Liver (tissue), 9 donors: Measurements from ENCODE around the gene CD247. TPM values are rescaled to one million over a fixed set of nuclear protein-coding genes. Genes with fewer than 3 reads are reported as not detected.

ENCODE experiments used
- DNase-seq: peaks from one replicate; pipeline ENCODE4 v3.0.0-alpha.2; 2017; ENCODE audit warnings: low spot score
- H3K27ac ChIP-seq, 2 donors: one replicate each; pipeline ENCODE4 v1.7.0; 2013; ENCODE audit warnings: inconsistent platforms in 2 of 2, low read length in 2 of 2, control low read depth in 1 of 2, low read depth in 1 of 2, mild to moderate bottlenecking in 1 of 2
- H3K27me3 ChIP-seq, 4 donors: one replicate each; pipeline versions ENCODE4 v1.6.1 to v1.7.0; 2013; ENCODE audit warnings: low read length in 3 of 4, inconsistent platforms in 1 of 4, mild to moderate bottlenecking in 1 of 4, moderate library complexity in 1 of 4; ENCODE audit not compliant: control insufficient read depth in 4 of 4, insufficient read depth in 4 of 4
- H3K36me3 ChIP-seq, 4 donors: one replicate each; pipeline versions ENCODE4 v1.6.1 to v1.7.0; 2013; ENCODE audit warnings: low read length in 3 of 4, mild to moderate bottlenecking in 3 of 4, low read depth in 1 of 4, moderate library complexity in 1 of 4; ENCODE audit not compliant: control insufficient read depth in 4 of 4, insufficient read depth in 3 of 4
- H3K4me1 ChIP-seq, 4 donors: one replicate each; pipeline versions ENCODE4 v1.6.1 to v1.7.0; 2013; ENCODE audit warnings: low read length in 3 of 4, mild to moderate bottlenecking in 3 of 4, moderate library complexity in 1 of 4; ENCODE audit not compliant: control insufficient read depth in 4 of 4, insufficient read depth in 4 of 4
- H3K4me3 ChIP-seq, 3 donors: one replicate each; pipeline versions ENCODE4 v1.6.1 to v1.7.0; 2013; ENCODE audit warnings: low read length in 3 of 3, control low read depth in 1 of 3, low read depth in 1 of 3, mild to moderate bottlenecking in 1 of 3
- H3K9ac ChIP-seq, 2 donors: one replicate each; pipeline ENCODE4 v1.7.0; 2013; ENCODE audit warnings: low read length in 2 of 2, mild to moderate bottlenecking in 2 of 2, moderate library complexity in 2 of 2, control low read depth in 1 of 2, low read depth in 1 of 2
- H3K9me3 ChIP-seq, 4 donors: one replicate each; pipeline versions ENCODE4 v1.6.1 to v1.7.0; 2013; ENCODE audit warnings: low read length in 3 of 4; ENCODE audit not compliant: control insufficient read depth in 4 of 4
- ATF3 ChIP-seq: IDR thresholded peaks from 2 replicates; pipeline ENCODE4 v1.6.1; 2016; ENCODE audit warnings: antibody characterized with exemption
- CTCF ChIP-seq: fragments of 150-350 bp; IDR thresholded peaks from 2 replicates; pipeline ENCODE4 v1.5.1; 2017; ENCODE audit warnings: improper control_type of control experiment, low read depth, low read length; ENCODE audit not compliant: missing input control
- EGR1 ChIP-seq, 2 donors: IDR thresholded peaks; 2 replicates each; pipeline ENCODE4 v1.6.1; 2016 to 2018; ENCODE audit warnings: antibody characterized with exemption in 2 of 2, low read depth in 2 of 2
- FOXA1 ChIP-seq: IDR thresholded peaks from 2 replicates; pipeline ENCODE4 v1.6.1; 2016; ENCODE audit warnings: antibody characterized with exemption
- FOXA2 ChIP-seq: IDR thresholded peaks from 2 replicates; pipeline ENCODE4 v1.6.1; 2016; ENCODE audit warnings: antibody characterized with exemption
- GABPA ChIP-seq, 2 donors: IDR thresholded peaks in 1 of 2; conservative IDR thresholded peaks in 1 of 2; 2 replicates each; pipeline ENCODE4 v1.6.1; 2016; ENCODE audit warnings: antibody characterized with exemption in 2 of 2, mild to moderate bottlenecking in 1 of 2, moderate library complexity in 1 of 2
- HNF4A ChIP-seq, 2 donors: conservative IDR thresholded peaks; 2 replicates each; pipeline ENCODE4 v1.6.1; 2016; ENCODE audit warnings: antibody characterized with exemption in 2 of 2, mild to moderate bottlenecking in 2 of 2
- HNF4G ChIP-seq: IDR thresholded peaks from 2 replicates; pipeline ENCODE4 v1.6.1; 2016; ENCODE audit warnings: antibody characterized with exemption
- JUND ChIP-seq, 2 donors: IDR thresholded peaks; 2 replicates each; pipeline ENCODE4 v1.6.1; 2016; ENCODE audit warnings: antibody characterized with exemption in 2 of 2
- NR2F2 ChIP-seq: IDR thresholded peaks from 2 replicates; pipeline ENCODE4 v1.6.1; 2016; ENCODE audit warnings: antibody characterized with exemption
- RXRA ChIP-seq, 2 donors: IDR thresholded peaks; 2 replicates each; pipeline ENCODE4 v1.6.1; 2017 to 2018; ENCODE audit warnings: antibody characterized with exemption in 2 of 2, mild to moderate bottlenecking in 1 of 2
- SP1 ChIP-seq: IDR thresholded peaks from 2 replicates; pipeline ENCODE4 v1.6.1; 2018; ENCODE audit warnings: antibody characterized with exemption, mild to moderate bottlenecking
- TAF1 ChIP-seq: conservative IDR thresholded peaks from 2 replicates; pipeline ENCODE4 v1.6.1; 2016; ENCODE audit warnings: antibody characterized with exemption, mild to moderate bottlenecking
- WGBS: extraction: QIAGEN DNeasy Blood & Tissue Kit; methylation state at CpG from one replicate; pipeline ENCODE4 v1.1.7; 2013; 5-methylcytosine and 5-hydroxymethylcytosine counted together
- polyA plus RNA-seq, 2 donors: library from polyadenylated mRNA; stranded (reverse) in 1 of 2; unstranded in 1 of 2; fragments of 200-250 nt in 1 of 2; fragments of >200 nt in 1 of 2; fragmentation: Nextera tagmentation in 1 of 2; extraction: Ambion mirVana in 1 of 2; gene quantifications; one replicate each; pipeline versions ENCODE4 v1.2.1 to v1.2.3, GENCODE V29; 2013 to 2015
- total RNA-seq, 2 donors: library from RNA; depleted of rRNA; stranded (reverse); fragments of >200 nt; gene quantifications; one replicate each; pipeline ENCODE4 v1.2.3, GENCODE V29; 2014
- TF ChIP-seq, protein P1 (sequence below): IDR thresholded peaks from 2 replicates; pipeline ENCODE4 v1.6.1; 2016; ENCODE audit warnings: antibody characterized with exemption
- TF ChIP-seq, protein P2 (sequence below): IDR thresholded peaks from 2 replicates; pipeline ENCODE4 v1.6.1; 2016; ENCODE audit warnings: antibody characterized with exemption
- donor health status: healthy.
- donor health status: healthy.
- donor health status: healthy.
- donor health status: healthy.
- donor health status: healthy.

Gene CD247
- total and polyA plus RNA-seq, 4 donors = 0.61 to 2.2 (median 1.6) TPM

DNA sequence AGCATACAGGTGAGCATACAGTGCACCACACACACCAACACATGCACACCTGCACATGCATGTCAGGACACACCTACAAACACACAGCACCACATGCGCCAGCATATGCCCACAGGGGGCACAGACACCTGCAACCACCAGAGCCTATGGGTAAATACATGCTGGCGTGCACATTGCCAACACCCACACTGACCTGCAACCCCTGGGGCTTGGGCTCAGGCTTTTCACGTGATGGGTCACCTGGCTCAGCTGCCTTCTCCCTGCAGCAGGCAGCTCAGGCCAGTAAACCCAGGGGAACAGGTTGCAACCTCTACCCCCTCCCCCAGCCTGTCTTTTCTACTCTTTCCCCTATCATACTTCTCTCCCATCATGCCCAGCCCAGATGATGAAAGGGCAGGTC, 8.1 kb downstream of the CD247 start:
- Histone ChIP-seq H3K4me3 (no peak overlapping the region), H3K9me3 (no peaks in the 10 kb centered on the region), H3K9ac (no peak overlapping the region), H3K27ac (no peak overlapping the region), H3K27me3 (no peaks in the 10 kb centered on the region), H3K4me1 (no peaks in the 10 kb centered on the region), H3K36me3 (no peaks in the 10 kb centered on the region)
- no peak for DNase-seq
- TF ChIP-seq SP1 (no peak), HNF4G (no peak), RXRA (IDR thresholded peaks at IDR 0.05) (no peak), FOXA2 (no peak), NR2F2 (no peak), GABPA (IDR thresholded peaks at IDR 0.05 in 1 of 2, conservative IDR thresholded peaks at IDR 0.05 in 1 of 2) (no peak), ATF3 (no peak), JUND (IDR thresholded peaks at IDR 0.05) (no peak), EGR1 (IDR thresholded peaks at IDR 0.05; ENCODE audit: low read depth in 2 of 2) (no peak), HNF4A (conservative IDR thresholded peaks at IDR 0.05) (no peak), TAF1 (no peak), CTCF (no peak)
- TF ChIP-seq, protein P1, sequence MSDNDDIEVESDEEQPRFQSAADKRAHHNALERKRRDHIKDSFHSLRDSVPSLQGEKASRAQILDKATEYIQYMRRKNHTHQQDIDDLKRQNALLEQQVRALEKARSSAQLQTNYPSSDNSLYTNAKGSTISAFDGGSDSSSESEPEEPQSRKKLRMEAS = no peak
- TF ChIP-seq, protein P2, sequence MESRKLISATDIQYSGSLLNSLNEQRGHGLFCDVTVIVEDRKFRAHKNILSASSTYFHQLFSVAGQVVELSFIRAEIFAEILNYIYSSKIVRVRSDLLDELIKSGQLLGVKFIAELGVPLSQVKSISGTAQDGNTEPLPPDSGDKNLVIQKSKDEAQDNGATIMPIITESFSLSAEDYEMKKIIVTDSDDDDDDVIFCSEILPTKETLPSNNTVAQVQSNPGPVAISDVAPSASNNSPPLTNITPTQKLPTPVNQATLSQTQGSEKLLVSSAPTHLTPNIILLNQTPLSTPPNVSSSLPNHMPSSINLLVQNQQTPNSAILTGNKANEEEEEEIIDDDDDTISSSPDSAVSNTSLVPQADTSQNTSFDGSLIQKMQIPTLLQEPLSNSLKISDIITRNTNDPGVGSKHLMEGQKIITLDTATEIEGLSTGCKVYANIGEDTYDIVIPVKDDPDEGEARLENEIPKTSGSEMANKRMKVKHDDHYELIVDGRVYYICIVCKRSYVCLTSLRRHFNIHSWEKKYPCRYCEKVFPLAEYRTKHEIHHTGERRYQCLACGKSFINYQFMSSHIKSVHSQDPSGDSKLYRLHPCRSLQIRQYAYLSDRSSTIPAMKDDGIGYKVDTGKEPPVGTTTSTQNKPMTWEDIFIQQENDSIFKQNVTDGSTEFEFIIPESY = no peak
- 86% methylated on average over 3 of the region's 3 CpGs for WGBS

DNA sequence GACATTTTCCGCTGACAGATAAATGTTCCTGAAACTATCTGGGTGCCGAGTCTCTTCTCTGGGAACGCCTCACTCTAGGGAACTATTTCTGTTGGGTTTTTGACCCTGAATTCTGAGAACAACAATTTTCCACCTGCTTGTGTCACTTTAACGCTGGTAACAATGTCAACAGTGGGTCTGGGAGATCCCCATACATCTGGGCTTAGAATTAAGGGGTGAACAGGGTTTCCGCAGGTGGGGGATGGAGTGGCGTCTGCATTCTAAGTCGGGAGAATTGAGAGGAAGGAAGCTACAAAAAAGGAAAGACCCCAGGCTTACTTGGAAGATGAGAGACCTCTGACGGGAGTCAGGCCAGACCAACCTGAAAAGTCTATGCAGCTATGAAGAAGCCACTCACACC, 8.7 kb downstream of the CD247 start:
- TF ChIP-seq TAF1 (no peak), EGR1 (IDR thresholded peaks at IDR 0.05; ENCODE audit: low read depth in 2 of 2) (no peak), SP1 (no peak), FOXA2 (no peak), FOXA1 (no peak), JUND (IDR thresholded peaks at IDR 0.05) (no peak), GABPA (IDR thresholded peaks at IDR 0.05 in 1 of 2, conservative IDR thresholded peaks at IDR 0.05 in 1 of 2) (no peak), HNF4A (conservative IDR thresholded peaks at IDR 0.05) (no peak)
- no peak for DNase-seq
- H3K4me3 ChIP-seq = no peak overlapping the region
- no peak overlapping the region for H3K9ac ChIP-seq
- no peak overlapping the region for H3K27ac ChIP-seq
- WGBS = 84% methylated on average over 8 of the region's 8 CpGs
- H3K27me3 ChIP-seq = no peaks in the 10 kb centered on the region
- H3K4me1 ChIP-seq = no peaks in the 10 kb centered on the region
- no peaks in the 10 kb centered on the region for H3K36me3 ChIP-seq
- H3K9me3 ChIP-seq = no peaks in the 10 kb centered on the region

DNA sequence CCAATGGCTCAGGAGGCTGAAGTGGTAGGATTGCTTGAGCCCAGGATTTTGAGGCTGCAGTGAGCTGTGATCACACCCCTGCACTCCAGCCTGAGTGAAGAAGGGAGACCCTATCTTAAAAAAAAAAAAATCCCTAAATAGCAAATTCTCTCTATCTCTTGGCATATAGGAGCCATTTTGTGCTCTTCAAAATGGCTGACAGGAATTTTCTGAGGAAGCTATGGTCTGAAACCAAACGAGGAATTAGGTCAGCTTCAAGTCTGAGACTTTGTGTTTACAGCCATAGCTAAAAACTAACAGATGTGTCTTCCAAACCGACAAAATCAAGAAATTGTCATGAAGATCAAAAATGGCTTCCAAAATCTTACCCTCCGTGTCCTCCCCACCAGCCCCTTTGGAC, 10.6 kb downstream of the CD247 start:
- TF ChIP-seq TAF1 (no peak), ATF3 (no peak), RXRA (IDR thresholded peaks at IDR 0.05) (no peak), NR2F2 (no peak), CTCF (no peak), SP1 (no peak)
- TF ChIP-seq, protein P2 = no peak
- TF ChIP-seq, protein P1 = no peak
- no peaks in the 10 kb centered on the region for H3K9me3 ChIP-seq
- 85% methylated on average over 3 of the region's 3 CpGs for WGBS
- no peaks in the 10 kb centered on the region for H3K4me1 ChIP-seq
- no peaks in the 10 kb centered on the region for H3K36me3 ChIP-seq
- no peak overlapping the region for H3K27ac ChIP-seq
- peaks cover 0 to 2% (median 0%) of the 10 kb centered on the region in 4 donors for H3K27me3 ChIP-seq
- H3K9ac ChIP-seq = no peak overlapping the region
- H3K4me3 ChIP-seq = no peak overlapping the region
- no peak for DNase-seq
